ENCODE measurements around the gene GALNS. TPM values are rescaled to one million over a fixed set of nuclear protein-coding genes. Genes with fewer than 3 reads are reported as not detected.

Gene GALNS
- total and polyA plus RNA-seq, 2 donors (not counting 1 experiment from before 2014, with no cell fraction given), result 45.5 to 68.4 TPM

DNA sequence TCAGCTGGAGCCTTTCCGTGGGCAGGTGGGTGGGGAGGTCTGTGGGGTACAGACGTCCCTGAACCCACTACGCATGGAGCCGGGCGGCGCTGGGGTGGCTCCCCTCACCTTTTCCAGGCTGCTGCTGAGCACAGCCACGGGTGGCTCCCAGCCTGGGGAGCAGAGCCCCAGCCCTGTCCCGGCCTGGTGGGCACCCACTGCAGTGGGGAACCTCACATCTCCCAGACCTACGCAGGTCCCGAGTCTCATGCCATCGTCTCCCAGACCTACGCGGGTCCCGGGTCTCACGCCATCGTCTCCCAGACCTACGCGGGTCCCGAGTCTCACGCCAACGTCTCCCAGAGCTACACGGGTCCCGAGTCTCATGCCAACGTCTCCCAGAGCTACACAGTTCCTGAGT is 28.0 kb downstream of the GALNS start:
- Histone ChIP-seq H2AFZ (ENCODE audit: insufficient read depth, low read depth, low read length, poor library complexity, severe bottlenecking) (no peak overlapping the region), H3K9ac (ENCODE audit: low read length) (no peak overlapping the region), H4K20me1 (ENCODE audit: control insufficient read depth, insufficient read depth, low read length, poor library complexity, severe bottlenecking) (no peaks in the 10 kb centered on the region), H3K4me1 (ENCODE audit: control insufficient read depth in 2 of 2, insufficient read depth in 2 of 2, low read length in 2 of 2) (no peaks in the 10 kb centered on the region), H3K9me3 (ENCODE audit: control extremely low read depth in 1 of 3, control insufficient read depth in 2 of 3, insufficient read depth in 1 of 3, low read length in 2 of 3) (no peaks in the 10 kb centered on the region), H3K27me3 (replicated peaks in 1 of 4; ENCODE audit: control extremely low read depth in 1 of 4, control insufficient read depth in 3 of 4, insufficient read depth in 4 of 4, low read length in 3 of 4) (no peaks in the 10 kb centered on the region), H3K4me3 (ENCODE audit: control extremely low read depth in 1 of 5, extremely low read depth in 1 of 5, insufficient read depth in 1 of 5, low read depth in 2 of 5, low read length in 4 of 5) (no peak overlapping the region), H3K79me2 (ENCODE audit: control insufficient read depth, insufficient read depth, low read length) (no peaks in the 10 kb centered on the region), H3K4me2 (replicated peaks; ENCODE audit: low read depth, low read length, poor library complexity, severe bottlenecking) (no peak overlapping the region), H3K27ac (ENCODE audit: low read length in 2 of 2) (no peak overlapping the region), H3K36me3 (replicated peaks in 1 of 2; ENCODE audit: control extremely low read depth in 1 of 2, control insufficient read depth in 1 of 2, extremely low read depth in 1 of 2, insufficient read depth in 2 of 2, low read length in 1 of 2) (peaks cover 0 to 7% of the 10 kb centered on the region in 2 experiments)
- POLR2A ChIA-PET, result interaction anchor here (0.7 kb wide), 1 partner anchor 115 kb away, joined by 3 read pairs; no protein-coding TSS in a partner anchor
- no peaks in the 10 kb centered on the region for H3K27me3 Mint-ChIP-seq
- intact Hi-C loops (cut with micrococcal nuclease), result no loop called here
- no peak overlapping the region for H3K4me3 Mint-ChIP-seq
- TF ChIP-seq, protein P1, sequence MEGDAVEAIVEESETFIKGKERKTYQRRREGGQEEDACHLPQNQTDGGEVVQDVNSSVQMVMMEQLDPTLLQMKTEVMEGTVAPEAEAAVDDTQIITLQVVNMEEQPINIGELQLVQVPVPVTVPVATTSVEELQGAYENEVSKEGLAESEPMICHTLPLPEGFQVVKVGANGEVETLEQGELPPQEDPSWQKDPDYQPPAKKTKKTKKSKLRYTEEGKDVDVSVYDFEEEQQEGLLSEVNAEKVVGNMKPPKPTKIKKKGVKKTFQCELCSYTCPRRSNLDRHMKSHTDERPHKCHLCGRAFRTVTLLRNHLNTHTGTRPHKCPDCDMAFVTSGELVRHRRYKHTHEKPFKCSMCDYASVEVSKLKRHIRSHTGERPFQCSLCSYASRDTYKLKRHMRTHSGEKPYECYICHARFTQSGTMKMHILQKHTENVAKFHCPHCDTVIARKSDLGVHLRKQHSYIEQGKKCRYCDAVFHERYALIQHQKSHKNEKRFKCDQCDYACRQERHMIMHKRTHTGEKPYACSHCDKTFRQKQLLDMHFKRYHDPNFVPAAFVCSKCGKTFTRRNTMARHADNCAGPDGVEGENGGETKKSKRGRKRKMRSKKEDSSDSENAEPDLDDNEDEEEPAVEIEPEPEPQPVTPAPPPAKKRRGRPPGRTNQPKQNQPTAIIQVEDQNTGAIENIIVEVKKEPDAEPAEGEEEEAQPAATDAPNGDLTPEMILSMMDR (IDR thresholded peaks at IDR 0.05), result no peak
- no peak for TF ChIP-seq EZH2 (IDR thresholded peaks at IDR 0.05; ENCODE audit: borderline replicate concordance, insufficient read depth, low read depth, low read length, poor library complexity, severe bottlenecking)
- no peak for ATAC-seq (ENCODE audit: low read depth)
- H3K4me1 Mint-ChIP-seq, result peaks cover 2% of the 10 kb centered on the region
- CTCF ChIA-PET, result interaction anchor here (1.8 kb wide), 1 partner anchor 11 kb away, joined by 6 read pairs; no protein-coding TSS in a partner anchor
- H3K9me3 Mint-ChIP-seq (ENCODE audit: insufficient read depth), result no peaks in the 10 kb centered on the region
- 92% methylated on average over 23 of the region's 24 CpGs for WGBS (ENCODE audit: insufficient coverage)
- no peak for DNase-seq
- no peak overlapping the region for H3K27ac Mint-ChIP-seq

DNA sequence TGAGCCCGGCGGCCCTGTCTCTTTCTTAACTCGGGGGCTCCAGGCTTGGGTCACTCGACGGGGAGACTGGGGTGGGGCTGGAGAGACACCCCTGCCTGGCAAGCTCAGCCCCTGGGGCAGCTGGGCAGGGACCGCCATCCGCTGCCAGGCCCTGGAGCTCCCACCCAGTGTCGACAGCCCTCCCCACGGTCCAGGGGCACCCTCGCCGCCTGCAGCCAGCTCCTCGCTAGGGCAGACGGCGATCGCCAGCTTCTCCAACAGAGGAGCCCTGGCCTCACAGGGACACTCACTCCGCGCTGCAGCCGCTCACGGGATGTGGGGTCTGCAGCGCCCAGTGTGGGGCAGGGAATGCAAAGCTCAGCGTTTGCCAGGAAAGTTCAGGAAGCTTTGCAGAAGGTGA is 29.0 kb downstream of the GALNS start:
- no peaks in the 10 kb centered on the region for H3K27me3 Mint-ChIP-seq
- Histone ChIP-seq H3K4me3 (ENCODE audit: control extremely low read depth in 1 of 5, extremely low read depth in 1 of 5, insufficient read depth in 1 of 5, low read depth in 2 of 5, low read length in 4 of 5) (no peak overlapping the region), H3K9me3 (ENCODE audit: control extremely low read depth in 1 of 3, control insufficient read depth in 2 of 3, insufficient read depth in 1 of 3, low read length in 2 of 3) (no peaks in the 10 kb centered on the region), H2AFZ (ENCODE audit: insufficient read depth, low read depth, low read length, poor library complexity, severe bottlenecking) (no peak overlapping the region), H3K27me3 (replicated peaks in 1 of 4; ENCODE audit: control extremely low read depth in 1 of 4, control insufficient read depth in 3 of 4, insufficient read depth in 4 of 4, low read length in 3 of 4) (no peaks in the 10 kb centered on the region), H3K27ac (ENCODE audit: low read length in 2 of 2) (no peak overlapping the region), H3K36me3 (replicated peaks in 1 of 2; ENCODE audit: control extremely low read depth in 1 of 2, control insufficient read depth in 1 of 2, extremely low read depth in 1 of 2, insufficient read depth in 2 of 2, low read length in 1 of 2) (peaks cover 0 to 12% of the 10 kb centered on the region in 2 experiments), H4K20me1 (ENCODE audit: control insufficient read depth, insufficient read depth, low read length, poor library complexity, severe bottlenecking) (no peaks in the 10 kb centered on the region), H3K9ac (ENCODE audit: low read length) (no peak overlapping the region), H3K4me1 (ENCODE audit: control insufficient read depth in 2 of 2, insufficient read depth in 2 of 2, low read length in 2 of 2) (no peaks in the 10 kb centered on the region), H3K4me2 (replicated peaks; ENCODE audit: low read depth, low read length, poor library complexity, severe bottlenecking) (no peak overlapping the region), H3K79me2 (ENCODE audit: control insufficient read depth, insufficient read depth, low read length) (no peaks in the 10 kb centered on the region)
- no peaks in the 10 kb centered on the region for H3K9me3 Mint-ChIP-seq (ENCODE audit: insufficient read depth)
- intact Hi-C loops (cut with micrococcal nuclease), result no loop called here
- H3K27ac Mint-ChIP-seq, result no peak overlapping the region
- ATAC-seq (ENCODE audit: low read depth) (no peak), DNase-seq (no peak)
- ChIA-PET CTCF (interaction anchor here (1.8 kb wide), 1 partner anchor 10 kb away, joined by 6 read pairs; no protein-coding TSS in a partner anchor), POLR2A (no interaction called here)
- H3K4me3 Mint-ChIP-seq, result no peak overlapping the region
- 98% methylated on average over 21 of the region's 21 CpGs for WGBS (ENCODE audit: insufficient coverage)
- no peaks in the 10 kb centered on the region for H3K4me1 Mint-ChIP-seq
- no peak for TF ChIP-seq EZH2 (IDR thresholded peaks at IDR 0.05; ENCODE audit: borderline replicate concordance, insufficient read depth, low read depth, low read length, poor library complexity, severe bottlenecking)
- TF ChIP-seq, protein P1 (IDR thresholded peaks at IDR 0.05), result no peak

Measured in B cell (primary cell).